GM10266 (cell line): ENCODE data around the gene ALPL.

Experiments used
- DNase-seq: peaks from one replicate; pipeline ENCODE4 v3.0.0; 2012; ENCODE audit errors: extremely low spot score
- CTCF ChIP-seq: IDR thresholded peaks from 2 replicates; pipeline ENCODE4 v1.5.1; 2012; ENCODE audit warnings: mild to moderate bottlenecking, low read depth; ENCODE audit not compliant: control insufficient read depth, insufficient read depth; ENCODE audit errors: missing control alignments

ALPL gene

GRCh38 chr1:21496886-21497285, 12.3 kb upstream of the ALPL start:
- no peak for DNase-seq
- TF ChIP-seq CTCF, result no peak

GRCh38 chr1:21497466-21498061, 11.7 kb upstream of the ALPL start:
- no peak for TF ChIP-seq CTCF
- DNase-seq, result no peak

- no peak for TF ChIP-seq CTCF
- no peak for DNase-seq
Measured at GRCh38 chr1:21499283-21499950, 9.8 kb upstream of the ALPL start.

GRCh38 chr1:21503706-21504377, 5.4 kb upstream of the ALPL start:
- no peak for TF ChIP-seq CTCF
- no peak for DNase-seq

- no peak for DNase-seq
- no peak for TF ChIP-seq CTCF
Measured at GRCh38 chr1:21506804-21507203, 2.4 kb upstream of the ALPL start.

GRCh38 chr1:21507511-21508270, 1.5 kb upstream of the ALPL start:
- no peak for TF ChIP-seq CTCF
- DNase-seq, result no peak
